GM12892 (cell line): ENCODE measurements around the gene MACROD2.

Experiments
- POLR2A ChIP-seq: IDR thresholded peaks from 2 replicates; pipeline ENCODE4 v1.6.1; 2011; ENCODE audit warnings: low read depth, low read length, control low read depth
- POLR2AphosphoS5 ChIP-seq: IDR thresholded peaks from 2 replicates; pipeline ENCODE4 v1.6.1; 2011; ENCODE audit warnings: low read depth, low read length, control low read depth
- TAF1 ChIP-seq: IDR thresholded peaks from 2 replicates; pipeline ENCODE4 v1.6.1; 2011; ENCODE audit warnings: low read depth, mild to moderate bottlenecking, control low read depth, low read length, borderline replicate concordance

- TF ChIP-seq POLR2A (no peak), TAF1 (no peak), POLR2AphosphoS5 (no peak)
These were observed 2015.7 kb downstream of the MACROD2 start for GRCh38 chr20:16011056-16011455.
